DND-41 (cell line): Measurements from ENCODE around the gene NDUFS8.

Source experiments
- ATAC-seq: fragments of 200-7000 bp; cut with Tn5 transposase; 3 replicates; pipeline ENCODE4 v1.9.1; 2021; ENCODE audit warnings: low read depth; ENCODE audit not compliant: insufficient read depth
- DNase-seq: peaks from one replicate; pipeline ENCODE4 v3.0.0-alpha.2; 2020
- H2AFZ ChIP-seq: 2 replicates; pipeline ENCODE4 v1.6.0; 2012; ENCODE audit warnings: low read depth, low read length
- H3K27ac ChIP-seq: 2 replicates; pipeline ENCODE4 v1.5.1; 2012; ENCODE audit warnings: low read length, inconsistent platforms
- H3K27me3 ChIP-seq: fragments of 200-600 bp; sonication (generic); 2 replicates; pipeline ENCODE4 v1.6.0; 2012; ENCODE audit warnings: low read length, mild to moderate bottlenecking, inconsistent platforms; ENCODE audit not compliant: insufficient read depth, poor library complexity
- H3K36me3 ChIP-seq: 2 replicates; pipeline ENCODE4 v1.5.1; 2012; ENCODE audit warnings: low read length, inconsistent platforms; ENCODE audit not compliant: insufficient read depth
- H3K4me1 ChIP-seq: 2 replicates; pipeline ENCODE4 v1.5.1; 2012; ENCODE audit warnings: mild to moderate bottlenecking, low read length; ENCODE audit not compliant: insufficient read depth
- H3K4me2 ChIP-seq: 2 replicates; pipeline ENCODE4 v1.6.0; 2012; ENCODE audit warnings: mild to moderate bottlenecking, moderate library complexity, low read length, inconsistent platforms; ENCODE audit not compliant: insufficient read depth
- H3K4me3 ChIP-seq, 2 experiments: fragments of 200-600 bp in 1 of 2; shearing (Covaris generic) in 1 of 2; 2 replicates each; pipeline ENCODE4 v1.5.1; 2012 to 2016; ENCODE audit warnings: inconsistent platforms in 2 of 2, low read length in 2 of 2, mild to moderate bottlenecking in 2 of 2, low read depth in 1 of 2, moderate library complexity in 1 of 2
- H3K79me2 ChIP-seq: 2 replicates; pipeline ENCODE4 v1.6.0; 2012; ENCODE audit warnings: low read length, inconsistent platforms; ENCODE audit not compliant: insufficient read depth
- H3K9ac ChIP-seq: 2 replicates; pipeline ENCODE4 v1.6.0; 2012; ENCODE audit warnings: low read depth, mild to moderate bottlenecking, inconsistent platforms, low read length, moderate library complexity
- H3K9me3 ChIP-seq: 2 replicates; pipeline ENCODE4 v1.5.1; 2012; ENCODE audit warnings: low read length, moderate library complexity, mild to moderate bottlenecking, inconsistent platforms; ENCODE audit not compliant: insufficient read depth, severe bottlenecking
- H4K20me1 ChIP-seq: 2 replicates; pipeline ENCODE4 v1.6.0; 2012; ENCODE audit warnings: low read length; ENCODE audit not compliant: insufficient read depth
- CTCF ChIP-seq: IDR thresholded peaks from 2 replicates; pipeline ENCODE4 v1.5.1; 2012; ENCODE audit warnings: borderline replicate concordance, low read length, moderate library complexity, mild to moderate bottlenecking; ENCODE audit not compliant: poor library complexity, severe bottlenecking; ENCODE audit errors: extremely low read depth
- EZH2 ChIP-seq: IDR thresholded peaks from 3 replicates; pipeline ENCODE4 v1.6.1; 2012; ENCODE audit warnings: borderline replicate concordance, low read depth, mild to moderate bottlenecking, moderate library complexity, low read length, inconsistent platforms; ENCODE audit not compliant: severe bottlenecking

The NDUFS8 gene

GRCh38 chr11:68006606-68007166 lies 23.8 kb upstream of the NDUFS8 start:
- H3K4me3 ChIP-seq: no peak overlapping the region
- no peak overlapping the region for H3K27ac ChIP-seq
- H3K4me1 ChIP-seq: peaks cover 14% of the 10 kb centered on the region
- peaks cover 17% of the 10 kb centered on the region for H3K27me3 ChIP-seq
- no peaks in the 10 kb centered on the region for H3K36me3 ChIP-seq
- DNase-seq: no peak
- no peak overlapping the region for H3K4me2 ChIP-seq
- TF ChIP-seq EZH2 (no peak), CTCF (no peak)
- no peak overlapping the region for H3K9ac ChIP-seq
- no peaks in the 10 kb centered on the region for H3K79me2 ChIP-seq
- H2AFZ ChIP-seq: no peak overlapping the region
- H4K20me1 ChIP-seq: peaks cover 5% of the 10 kb centered on the region; the same call in 1 of the 2 replicates
- no peak for ATAC-seq
- H3K9me3 ChIP-seq: no peaks in the 10 kb centered on the region

DNA sequence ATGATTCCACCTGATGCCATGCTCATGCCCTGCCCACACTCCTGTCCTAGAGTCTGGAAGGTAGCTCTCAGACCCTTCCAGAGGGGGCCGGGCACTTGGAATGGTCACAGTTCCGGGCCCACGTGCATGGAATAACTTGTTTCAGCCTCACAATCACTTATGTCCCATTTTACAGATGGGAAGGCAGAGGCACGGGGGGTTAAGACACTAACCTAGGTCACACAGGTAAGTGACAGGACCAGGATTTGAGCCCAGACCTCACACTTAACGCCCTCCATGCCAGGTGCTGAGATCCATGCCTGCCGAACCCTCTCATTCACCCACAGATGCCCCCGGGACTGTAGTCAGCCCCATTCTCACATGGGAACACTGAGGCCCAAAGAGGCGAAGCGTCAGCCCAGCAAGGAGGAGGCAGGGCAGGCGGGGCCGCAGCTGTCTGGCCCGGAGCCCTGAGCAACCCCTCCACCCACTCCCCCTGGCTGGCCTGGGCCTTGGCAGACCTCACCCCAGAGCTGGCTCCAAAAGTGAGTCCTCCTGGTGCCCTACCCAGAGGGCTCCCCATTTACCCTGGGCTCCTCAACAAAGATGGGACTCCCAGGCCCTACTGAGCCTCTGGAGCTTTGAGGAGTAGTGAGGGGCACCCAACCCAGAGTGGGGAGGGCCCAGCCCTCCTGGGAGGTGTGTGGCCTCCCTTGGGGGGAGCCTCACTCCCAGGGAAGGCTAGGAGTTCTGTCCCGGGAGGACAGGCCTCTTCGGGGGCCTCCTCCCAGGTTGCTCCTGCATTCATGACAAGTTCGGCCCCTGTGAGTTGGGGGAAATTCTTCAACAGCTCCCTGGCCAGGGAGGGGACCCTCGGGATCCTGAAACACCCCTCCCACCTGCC lies 22.7 kb upstream of the NDUFS8 start:
- ATAC-seq: no peak
- no peak overlapping the region for H2AFZ ChIP-seq
- H3K27ac ChIP-seq: no peak overlapping the region
- H4K20me1 ChIP-seq: peaks cover 2% of the 10 kb centered on the region; the same call in 1 of the 2 replicates
- H3K4me3 ChIP-seq: no peak overlapping the region
- TF ChIP-seq EZH2: no peak
- TF ChIP-seq CTCF: no peak
- H3K79me2 ChIP-seq: no peaks in the 10 kb centered on the region
- no peak overlapping the region for H3K4me2 ChIP-seq
- peaks cover 17% of the 10 kb centered on the region for H3K27me3 ChIP-seq
- no peaks in the 10 kb centered on the region for H3K36me3 ChIP-seq
- H3K4me1 ChIP-seq: peaks cover 14% of the 10 kb centered on the region
- no peaks in the 10 kb centered on the region for H3K9me3 ChIP-seq
- no peak for DNase-seq
- H3K9ac ChIP-seq: no peak overlapping the region

DNA sequence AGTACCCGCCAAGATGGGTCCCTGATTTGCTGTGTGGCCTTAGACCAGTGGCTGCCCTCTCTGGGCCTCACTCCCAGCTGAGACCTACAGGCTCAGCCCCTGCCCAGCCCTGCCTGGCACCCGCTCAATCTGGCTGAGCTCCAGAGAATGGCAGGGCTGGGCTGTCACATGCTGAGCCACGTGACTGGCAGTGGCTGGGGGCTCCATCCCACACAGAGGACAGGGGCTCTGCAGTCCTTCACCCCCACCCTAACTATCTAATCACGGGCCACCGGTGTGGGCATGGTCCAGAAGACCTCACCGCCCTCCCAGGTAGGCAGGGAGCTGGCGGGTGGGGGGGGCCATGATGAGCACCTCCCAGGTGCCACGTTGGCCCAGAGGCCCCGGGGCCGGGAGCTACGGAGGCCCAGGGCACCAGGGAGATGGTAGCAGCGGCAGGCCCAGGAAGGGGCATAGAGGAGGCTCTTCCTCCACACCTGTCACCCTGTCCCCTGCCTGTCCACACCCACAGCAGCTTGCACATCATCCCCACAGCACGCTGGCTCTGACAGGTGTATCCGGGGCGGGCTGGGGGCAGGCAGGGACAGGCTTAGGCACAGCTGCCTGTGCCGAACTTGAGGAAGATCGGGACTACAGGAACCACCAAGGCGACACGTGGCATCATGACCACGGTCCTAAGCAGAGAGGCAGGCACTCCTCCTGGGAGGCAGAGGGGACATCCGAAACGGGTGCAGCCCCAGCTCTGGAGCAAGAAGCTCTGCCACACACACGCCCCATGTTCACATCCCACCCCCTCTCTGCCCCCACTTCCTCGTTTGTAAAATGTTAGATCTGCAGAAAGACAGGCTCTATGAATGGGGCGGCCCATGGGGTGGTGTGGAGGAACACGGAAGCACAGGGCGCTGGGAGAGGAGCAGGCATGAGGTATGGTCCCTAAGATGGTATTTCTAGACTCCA lies 21.8 kb upstream of the NDUFS8 start:
- H3K9ac ChIP-seq: no peak overlapping the region
- H3K27me3 ChIP-seq: peaks cover 12% of the 10 kb centered on the region
- no peak for DNase-seq
- H3K4me2 ChIP-seq: no peak overlapping the region
- no peak overlapping the region for H3K27ac ChIP-seq
- TF ChIP-seq CTCF (no peak), EZH2 (no peak)
- no peaks in the 10 kb centered on the region for H3K9me3 ChIP-seq
- H3K4me3 ChIP-seq: no peak overlapping the region
- no peaks in the 10 kb centered on the region for H3K79me2 ChIP-seq
- peaks cover 11% of the 10 kb centered on the region for H3K4me1 ChIP-seq
- no peak for ATAC-seq
- no peaks in the 10 kb centered on the region for H3K36me3 ChIP-seq
- H4K20me1 ChIP-seq: no peaks in the 10 kb centered on the region
- no peak overlapping the region for H2AFZ ChIP-seq
